Fibroblast of pulmonary artery (primary cell): ENCODE results near the gene PIP5K1B.

Experiments used
- DNase-seq: peaks from one replicate; pipeline ENCODE4 v3.0.0-alpha.2; 2010; ENCODE audit warnings: low read depth
- H3K4me3 ChIP-seq: replicated peaks from 2 replicates; pipeline ENCODE4 v1.5.1; 2011; ENCODE audit warnings: low read depth, mild to moderate bottlenecking, control low read depth, low read length, moderate library complexity
- CTCF ChIP-seq: IDR thresholded peaks from 2 replicates; pipeline ENCODE4 v1.5.1; 2011; ENCODE audit warnings: mild to moderate bottlenecking, control low read depth, low read length, inconsistent platforms; ENCODE audit errors: missing control alignments

PIP5K1B gene

GRCh38 chr9:68750786-68751185 lies 45.7 kb downstream of the PIP5K1B start:
- H3K4me3 ChIP-seq: no peak overlapping the region
- no peak for TF ChIP-seq CTCF
- DNase-seq: no peak

- no peak overlapping the region for H3K4me3 ChIP-seq
- TF ChIP-seq CTCF: no peak
- DNase-seq: no peak
Measured at GRCh38 chr9:68751556-68751955, 46.5 kb downstream of the PIP5K1B start.

- H3K4me3 ChIP-seq: no peak overlapping the region
- DNase-seq: no peak
- no peak for TF ChIP-seq CTCF
Measured at GRCh38 chr9:68755051-68755450, 50.0 kb downstream of the PIP5K1B start.

GRCh38 chr9:68755752-68756151 lies 50.7 kb downstream of the PIP5K1B start:
- no peak overlapping the region for H3K4me3 ChIP-seq
- no peak for TF ChIP-seq CTCF
- no peak for DNase-seq

GRCh38 chr9:68759981-68760673 lies 55.1 kb downstream of the PIP5K1B start:
- TF ChIP-seq CTCF: no peak
- no peak overlapping the region for H3K4me3 ChIP-seq
- DNase-seq: no peak

- DNase-seq: no peak
- TF ChIP-seq CTCF: no peak
- no peak overlapping the region for H3K4me3 ChIP-seq
Measured at GRCh38 chr9:68760674-68761333, 55.8 kb downstream of the PIP5K1B start.

GRCh38 chr9:68762570-68762969 lies 57.5 kb downstream of the PIP5K1B start:
- TF ChIP-seq CTCF: no peak
- DNase-seq: no peak
- no peak overlapping the region for H3K4me3 ChIP-seq
